GM23338 (cell line): ENCODE measurements around the gene CPSF4L.

Source experiments
- CREB1 ChIP-seq: fragments of 250-450 bp; sonication (Bioruptor Pico); IDR thresholded peaks from 2 replicates; pipeline ENCODE4 v1.5.0; 2020; ENCODE audit warnings: low read depth, mild to moderate bottlenecking, moderate library complexity
- EZH2 ChIP-seq: fragments of 200-600 bp; sonication (generic); IDR thresholded peaks from one replicate; pipeline ENCODE4 v1.8.0; 2017; ENCODE audit warnings: antibody characterized with exemption, mild to moderate bottlenecking, low read depth; ENCODE audit not compliant: unreplicated experiment
- EZH2phosphoT487 ChIP-seq: fragments of 200-600 bp; sonication (generic); IDR thresholded peaks from one replicate; pipeline ENCODE4 v1.8.1; 2018; ENCODE audit warnings: antibody characterized with exemption; ENCODE audit not compliant: unreplicated experiment
- JUNB ChIP-seq: IDR thresholded peaks from one replicate; pipeline ENCODE4 v1.6.1; 2016; ENCODE audit warnings: antibody characterized with exemption; ENCODE audit not compliant: unreplicated experiment
- NANOG ChIP-seq: IDR thresholded peaks from 2 replicates; pipeline ENCODE4 v1.6.1; 2016; ENCODE audit warnings: antibody characterized with exemption, borderline replicate concordance
- POLR2AphosphoS5 ChIP-seq: IDR thresholded peaks from 2 replicates; pipeline ENCODE4 v1.6.1; 2016; ENCODE audit warnings: antibody characterized with exemption, low read depth
- REST ChIP-seq: IDR thresholded peaks from one replicate; pipeline ENCODE4 v1.6.1; 2018; ENCODE audit warnings: antibody characterized with exemption; ENCODE audit not compliant: unreplicated experiment
- STAT1 ChIP-seq: IDR thresholded peaks from one replicate; pipeline ENCODE4 v1.6.1; 2016; ENCODE audit warnings: antibody characterized with exemption; ENCODE audit not compliant: unreplicated experiment
- ZNF331 ChIP-seq: fragments of 250-450 bp; sonication (Bioruptor Pico); IDR thresholded peaks from 2 replicates; pipeline ENCODE4 v1.5.0; 2020; ENCODE audit warnings: low read depth, mild to moderate bottlenecking, moderate library complexity
- TF ChIP-seq, protein P1 (sequence below), 2 experiments: fragments of 200-600 bp in 1 of 2; sonication (generic) in 1 of 2; conservative IDR thresholded peaks; 2 replicates each; pipeline versions ENCODE4 v1.5.1 to v1.6.1; 2016 to 2017; ENCODE audit warnings: antibody characterized with exemption in 2 of 2, low read depth in 2 of 2, mild to moderate bottlenecking in 2 of 2, moderate library complexity in 1 of 2

- TF ChIP-seq, protein P1, sequence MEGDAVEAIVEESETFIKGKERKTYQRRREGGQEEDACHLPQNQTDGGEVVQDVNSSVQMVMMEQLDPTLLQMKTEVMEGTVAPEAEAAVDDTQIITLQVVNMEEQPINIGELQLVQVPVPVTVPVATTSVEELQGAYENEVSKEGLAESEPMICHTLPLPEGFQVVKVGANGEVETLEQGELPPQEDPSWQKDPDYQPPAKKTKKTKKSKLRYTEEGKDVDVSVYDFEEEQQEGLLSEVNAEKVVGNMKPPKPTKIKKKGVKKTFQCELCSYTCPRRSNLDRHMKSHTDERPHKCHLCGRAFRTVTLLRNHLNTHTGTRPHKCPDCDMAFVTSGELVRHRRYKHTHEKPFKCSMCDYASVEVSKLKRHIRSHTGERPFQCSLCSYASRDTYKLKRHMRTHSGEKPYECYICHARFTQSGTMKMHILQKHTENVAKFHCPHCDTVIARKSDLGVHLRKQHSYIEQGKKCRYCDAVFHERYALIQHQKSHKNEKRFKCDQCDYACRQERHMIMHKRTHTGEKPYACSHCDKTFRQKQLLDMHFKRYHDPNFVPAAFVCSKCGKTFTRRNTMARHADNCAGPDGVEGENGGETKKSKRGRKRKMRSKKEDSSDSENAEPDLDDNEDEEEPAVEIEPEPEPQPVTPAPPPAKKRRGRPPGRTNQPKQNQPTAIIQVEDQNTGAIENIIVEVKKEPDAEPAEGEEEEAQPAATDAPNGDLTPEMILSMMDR (conservative IDR thresholded peaks at IDR 0.05; ENCODE audit: low read depth in 2 of 2): no peak
- TF ChIP-seq EZH2 (no peak), POLR2AphosphoS5 (no peak), CREB1 (no peak), JUNB (no peak), ZNF331 (CRISPR knock-in tag) (no peak), EZH2phosphoT487 (no peak), REST (no peak), STAT1 (no peak), NANOG (no peak)
Observed at GRCh38 chr17:73283250-73283649, 21.6 kb upstream of the CPSF4L start.
